ENCODE results near the gene SLC10A7. TPM values are rescaled to one million over a fixed set of nuclear protein-coding genes. Genes with fewer than 3 reads are reported as not detected.

The SLC10A7 gene
- total RNA-seq, 2 donors from 2014 or later, result 4.0 to 5.2 TPM

- Histone ChIP-seq H3K27ac (no peak overlapping the region), H3K27me3 (no peaks in the 10 kb centered on the region), H3K36me3 (no peaks in the 10 kb centered on the region), H3K4me3 (no peak overlapping the region), H3K4me1 (no peaks in the 10 kb centered on the region), H3K9me3 (peaks cover 0 to 1% of the 10 kb centered on the region in 2 donors)
- TF ChIP-seq CTCF (IDR thresholded peaks at IDR 0.05), result no peak
- DNase-seq (ENCODE audit: low spot score), result no peak
These were observed 75.2 kb downstream of the SLC10A7 start for GRCh38 chr4:146446555-146446954.

- Histone ChIP-seq H3K9me3 (no peaks in the 10 kb centered on the region), H3K27me3 (no peaks in the 10 kb centered on the region), H3K36me3 (no peaks in the 10 kb centered on the region), H3K4me3 (no peak overlapping the region), H3K4me1 (no peaks in the 10 kb centered on the region), H3K27ac (no peak overlapping the region)
- no peak for TF ChIP-seq CTCF (IDR thresholded peaks at IDR 0.05)
- no peak for DNase-seq (ENCODE audit: low spot score)
These were observed 76.3 kb downstream of the SLC10A7 start for GRCh38 chr4:146445198-146446150.

GRCh38 chr4:146443525-146443924 is 78.2 kb downstream of the SLC10A7 start:
- Histone ChIP-seq H3K36me3 (no peaks in the 10 kb centered on the region), H3K9me3 (no peaks in the 10 kb centered on the region), H3K27me3 (no peaks in the 10 kb centered on the region), H3K4me1 (no peaks in the 10 kb centered on the region), H3K4me3 (no peak overlapping the region), H3K27ac (no peak overlapping the region)
- no peak for DNase-seq (ENCODE audit: low spot score)
- TF ChIP-seq CTCF (IDR thresholded peaks at IDR 0.05), result no peak

- no peaks in the 10 kb centered on the region for H3K9me3 ChIP-seq
- H3K4me3 ChIP-seq, result no peak overlapping the region
- peaks cover 0 to 2% of the 10 kb centered on the region in 2 donors for H3K4me1 ChIP-seq
- no peak for DNase-seq (ENCODE audit: low spot score)
- H3K27me3 ChIP-seq, result no peaks in the 10 kb centered on the region
- no peak overlapping the region for H3K27ac ChIP-seq
- no peaks in the 10 kb centered on the region for H3K36me3 ChIP-seq
- TF ChIP-seq CTCF (IDR thresholded peaks at IDR 0.05), result no peak
These were observed 78.9 kb downstream of the SLC10A7 start for GRCh38 chr4:146442801-146443200.

GRCh38 chr4:146439999-146440398 is 81.7 kb downstream of the SLC10A7 start:
- no peaks in the 10 kb centered on the region for H3K36me3 ChIP-seq
- no peak for TF ChIP-seq CTCF (IDR thresholded peaks at IDR 0.05)
- H3K27me3 ChIP-seq, result no peaks in the 10 kb centered on the region
- H3K9me3 ChIP-seq, result no peaks in the 10 kb centered on the region
- no peak for DNase-seq (ENCODE audit: low spot score)
- no peak overlapping the region for H3K4me3 ChIP-seq
- H3K4me1 ChIP-seq, result peaks cover 0 to 3% of the 10 kb centered on the region in 2 donors
- no peak overlapping the region for H3K27ac ChIP-seq

Data from right atrium auricular region (tissue), 2 donors.